AG04449 (cell line): Measurements from ENCODE around the gene PIK3AP1.
"Not testable (repeated sequence)": the region's sequence is repeated elsewhere in the genome, so short reads cannot be mapped to it uniquely, and the experiment has no call there.

Experiments
- CTCF ChIA-PET: fragments of 350-600 bp; formaldehyde crosslinking; extraction: SDS; loops from one replicate; lab custom pipeline; 2021; ENCODE audit warnings: antibody characterized with exemption; lab: Yijun Ruan, JAX
- POLR2A ChIA-PET: fragments of 400-600, 350-600 bp; formaldehyde crosslinking; extraction: SDS; loops from one replicate; lab custom pipeline; 2020; ENCODE audit warnings: antibody characterized with exemption, inconsistent platforms; lab: Yijun Ruan, JAX
- DNase-seq: peaks from one replicate; pipeline ENCODE4 v3.0.0-alpha.2; 2010; ENCODE audit warnings: low read depth, low spot score
- H3K4me3 ChIP-seq: 2 replicates; pipeline ENCODE4 v1.5.1; 2011; ENCODE audit warnings: low read depth, mild to moderate bottlenecking, control low read depth, low read length
- CTCF ChIP-seq: IDR thresholded peaks from one replicate; pipeline ENCODE4 v1.5.1; 2011; ENCODE audit warnings: mild to moderate bottlenecking, moderate library complexity, low read length, control low read depth, inconsistent platforms; ENCODE audit not compliant: insufficient read depth; ENCODE audit errors: missing control alignments

Gene PIK3AP1

GRCh38 chr10:96758423-96758822, 38.1 kb upstream of the PIK3AP1 start:
- ChIA-PET POLR2A (no interaction called here), CTCF (no interaction called here)
- TF ChIP-seq CTCF, result no peak

GRCh38 chr10:96756111-96756903, 36.0 kb upstream of the PIK3AP1 start:
- H3K4me3 ChIP-seq, result no peak overlapping the region
- ChIA-PET CTCF (interaction anchor here (1.6 kb wide), 1 partner anchor 8 kb away, joined by 5 read pairs; no protein-coding TSS in a partner anchor), POLR2A (no interaction called here)
- no peak for TF ChIP-seq CTCF
- DNase-seq, result no peak

More at GRCh38 chr10:96758423-96758822, 38.1 kb upstream of the PIK3AP1 start:
- no peak overlapping the region for H3K4me3 ChIP-seq
- DNase-seq, result no peak

- TF ChIP-seq CTCF, result no peak
- DNase-seq, result no peak
- CTCF ChIA-PET, result interaction anchor here (1.1 kb wide), 1 partner anchor 111 kb away, joined by 3 read pairs; no protein-coding TSS in a partner anchor
Observed at GRCh38 chr10:96753956-96754355, 33.6 kb upstream of the PIK3AP1 start.

GRCh38 chr10:96752375-96752774, 32.1 kb upstream of the PIK3AP1 start:
- CTCF ChIA-PET, result interaction anchor here (1.0 kb wide), 1 partner anchor 39 kb away, joined by 3 read pairs; no protein-coding TSS in a partner anchor
- no peak for DNase-seq
- no peak for TF ChIP-seq CTCF
- H3K4me3 ChIP-seq, result no peak overlapping the region
- POLR2A ChIA-PET, result no interaction called here

More at GRCh38 chr10:96753956-96754355, 33.6 kb upstream of the PIK3AP1 start:
- H3K4me3 ChIP-seq, result no peak overlapping the region
- POLR2A ChIA-PET, result no interaction called here

GRCh38 chr10:96750316-96750715, 30.0 kb upstream of the PIK3AP1 start:
- DNase-seq, POLR2A ChIA-PET, H3K4me3 ChIP-seq: not testable (repeated sequence)

GRCh38 chr10:96747734-96748550, 27.6 kb upstream of the PIK3AP1 start:
- TF ChIP-seq CTCF, result no peak
- DNase-seq, result no peak
- CTCF ChIA-PET, result interaction anchor here (1.1 kb wide), 1 partner anchor 13 kb away, joined by 3 read pairs; no protein-coding TSS in a partner anchor
- POLR2A ChIA-PET, result no interaction called here
- H3K4me3 ChIP-seq, result no peak overlapping the region

More at GRCh38 chr10:96750316-96750715, 30.0 kb upstream of the PIK3AP1 start:
- CTCF ChIA-PET, result interaction anchor here (0.9 kb wide), 1 partner anchor 14 kb away, joined by 3 read pairs; no protein-coding TSS in a partner anchor
